GM19397 (cell line): ENCODE results near the gene CFAP97.
"Not testable (repeated sequence)": the region's sequence is repeated elsewhere in the genome, so short reads cannot be mapped to it uniquely, and the experiment has no call there.

Source experiments
- ATAC-seq: cut with Tn5 transposase; IDR thresholded peaks from one replicate; pipeline ENCODE4 v1.9.1; 2021; ENCODE audit warnings: mild to moderate bottlenecking, moderate library complexity; ENCODE audit not compliant: unreplicated experiment

CFAP97 gene

DNA sequence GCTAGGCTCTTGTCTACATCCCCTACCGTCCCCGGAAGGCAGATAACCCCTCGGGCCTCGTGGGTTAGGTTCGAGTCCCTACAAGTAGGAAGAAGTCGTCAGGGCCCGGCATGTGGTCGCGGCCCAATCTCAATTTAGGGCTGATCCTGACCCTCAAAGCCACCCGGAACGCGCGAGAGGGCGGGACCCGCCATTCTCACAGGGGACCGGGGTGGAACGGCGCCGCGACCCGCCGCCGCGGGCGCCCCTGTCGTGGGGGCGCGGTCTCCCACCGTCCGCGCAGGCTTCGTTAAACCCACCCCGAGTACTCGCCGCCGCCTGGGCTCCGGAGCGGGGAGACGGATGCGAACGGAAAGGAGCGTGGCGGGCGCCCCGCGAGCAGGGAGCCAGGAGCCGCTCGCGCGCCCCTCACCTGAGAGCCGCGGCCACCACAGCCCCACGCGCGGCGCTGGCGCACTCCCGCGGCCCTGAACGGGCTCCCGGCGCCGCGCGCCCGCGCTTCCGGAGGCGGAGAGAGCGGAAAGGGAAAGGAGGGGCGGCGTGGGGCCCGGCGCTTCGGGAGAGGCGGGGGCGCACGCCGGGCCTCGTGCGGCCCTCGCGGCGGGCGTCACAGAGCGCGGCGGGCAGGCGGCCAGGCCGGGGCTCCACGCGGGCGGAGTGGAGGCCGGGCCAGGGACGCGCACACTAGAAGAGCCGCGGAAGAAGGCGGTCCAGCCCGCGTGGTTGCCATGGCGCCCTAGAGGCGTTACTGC, at the start of gene CFAP97:
TSS of gene CFAP97 (minus strand) at position 515 of the 752 bp plus-strand sequence. CDS start 12,804 bp downstream, outside the sequence.
- ATAC-seq, result peak; percentile 88

DNA sequence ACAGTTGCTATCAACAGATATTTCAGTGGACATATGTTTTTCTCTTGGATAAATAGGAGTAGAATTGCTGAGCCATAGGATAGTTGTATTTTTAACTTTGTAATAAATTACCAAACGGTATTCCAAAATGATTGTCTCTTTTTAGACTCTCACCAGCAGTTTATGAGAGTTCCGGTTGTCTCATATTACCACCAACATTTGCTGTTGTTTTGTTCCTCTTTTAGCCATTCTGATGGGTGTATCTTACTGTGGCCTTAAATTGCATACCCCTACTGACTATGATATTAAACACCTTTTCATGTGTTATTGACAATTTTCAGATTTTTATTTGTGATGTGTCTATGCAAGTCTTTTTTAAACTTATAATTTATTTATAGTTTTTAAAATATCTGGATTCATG, 45.3 kb upstream of the CFAP97 start:
- ATAC-seq, result no peak

DNA sequence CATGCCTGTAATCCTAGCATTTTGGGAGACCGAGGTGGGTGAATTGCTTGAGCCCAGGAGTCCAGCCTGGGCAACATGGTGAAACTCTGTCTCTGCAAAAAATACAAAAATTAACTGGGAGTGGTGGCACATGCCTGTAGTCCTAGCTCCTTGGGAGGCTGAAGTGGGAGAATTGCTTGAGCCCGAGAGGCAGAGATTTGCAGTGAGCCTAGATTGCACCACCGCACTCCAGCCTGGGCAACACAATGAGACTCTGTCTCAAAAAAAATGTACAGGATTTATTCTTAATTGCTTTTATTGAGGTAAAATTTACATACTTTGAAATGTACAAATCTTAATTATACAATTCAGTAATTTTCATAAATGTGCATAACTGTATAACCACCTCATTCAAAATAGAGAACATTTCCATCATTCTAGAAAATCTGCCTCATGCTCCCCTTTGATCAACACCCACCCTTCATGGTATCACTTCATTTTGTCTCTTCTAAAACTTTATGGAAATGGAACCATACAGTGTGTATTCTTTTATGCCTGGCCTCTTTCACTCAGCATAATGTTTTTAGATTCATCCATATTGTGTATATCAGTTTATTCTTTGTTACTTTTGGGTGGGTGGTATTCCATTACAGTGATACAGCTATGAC, 44.7 kb upstream of the CFAP97 start:
- ATAC-seq, result no peak

DNA sequence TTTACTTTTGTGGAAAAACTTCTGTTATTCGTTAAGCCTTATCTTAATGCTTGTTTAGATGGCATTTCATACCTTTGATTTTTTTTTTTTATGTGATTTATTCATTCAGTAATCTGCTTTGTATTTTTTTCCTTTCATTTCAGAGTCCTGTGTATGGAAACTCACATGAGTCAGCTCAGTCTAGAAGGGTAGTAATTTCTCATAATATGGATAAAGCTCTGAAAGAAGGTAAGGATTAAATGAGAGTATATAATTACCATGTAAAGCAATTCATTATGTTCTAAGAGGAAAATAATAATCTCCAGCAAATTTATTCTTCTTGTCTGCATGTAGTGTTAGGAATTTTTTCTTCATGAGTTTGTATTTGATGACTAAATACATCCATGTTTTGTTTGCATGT, 43.4 kb upstream of the CFAP97 start:
- ATAC-seq, result no peak

DNA sequence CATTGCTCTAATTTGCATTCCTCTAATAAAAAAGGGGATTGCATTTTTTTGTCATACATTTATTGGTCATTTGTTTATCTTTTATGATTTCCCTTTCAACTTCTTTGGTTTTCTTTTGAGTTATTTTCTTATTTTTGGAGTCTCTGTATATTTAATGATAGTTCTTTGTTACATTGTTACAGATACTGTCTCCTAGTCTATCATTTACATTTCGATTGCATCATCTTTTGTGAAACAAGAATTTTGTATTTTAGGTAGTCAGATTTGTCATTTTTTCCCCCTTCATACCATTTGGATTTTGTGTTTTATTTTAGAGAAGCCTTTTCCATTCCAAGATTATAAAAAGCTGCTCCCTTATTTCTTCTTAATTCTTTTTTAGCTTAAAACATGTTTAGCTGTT, 42.7 kb upstream of the CFAP97 start:
- no peak for ATAC-seq

DNA sequence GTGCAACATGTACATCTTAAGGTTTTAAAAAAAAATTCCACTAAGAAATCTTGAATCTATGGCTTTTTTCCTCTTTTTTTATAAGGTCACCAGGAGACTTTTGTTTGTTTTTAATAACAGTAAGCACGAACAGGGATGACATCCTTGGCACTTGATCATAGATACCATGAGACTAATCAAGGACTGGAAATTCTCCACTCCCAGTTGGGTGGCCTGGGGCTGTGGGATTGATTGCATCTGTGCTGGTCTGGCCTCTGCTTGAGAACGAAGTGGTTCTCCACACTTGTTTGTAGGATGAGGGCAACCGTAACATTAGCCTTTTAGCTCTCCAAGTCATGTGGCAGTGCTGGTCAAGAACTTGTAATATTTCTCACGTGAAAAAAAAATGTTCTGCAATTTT, 41.0 kb upstream of the CFAP97 start:
- no peak for ATAC-seq

DNA sequence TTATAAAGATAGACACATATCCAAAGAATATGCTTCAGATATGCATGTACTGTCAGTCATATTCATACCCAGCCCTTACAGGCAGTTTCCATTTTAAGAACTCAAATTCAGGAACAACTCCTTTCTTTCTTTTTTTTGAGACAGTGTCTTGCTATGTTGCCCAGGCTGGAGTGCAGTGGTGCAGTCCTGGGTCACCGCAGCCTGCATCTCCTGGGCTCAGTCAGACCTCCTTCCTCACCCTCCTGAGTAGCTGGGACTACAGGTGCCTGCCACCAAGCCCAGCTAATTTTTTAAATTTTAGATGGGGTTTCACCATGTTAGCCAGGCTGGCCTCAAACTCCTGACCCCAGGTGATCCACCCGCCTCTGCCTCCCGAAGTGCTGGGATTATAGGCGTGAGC, 40.1 kb upstream of the CFAP97 start:
- no peak for ATAC-seq

DNA sequence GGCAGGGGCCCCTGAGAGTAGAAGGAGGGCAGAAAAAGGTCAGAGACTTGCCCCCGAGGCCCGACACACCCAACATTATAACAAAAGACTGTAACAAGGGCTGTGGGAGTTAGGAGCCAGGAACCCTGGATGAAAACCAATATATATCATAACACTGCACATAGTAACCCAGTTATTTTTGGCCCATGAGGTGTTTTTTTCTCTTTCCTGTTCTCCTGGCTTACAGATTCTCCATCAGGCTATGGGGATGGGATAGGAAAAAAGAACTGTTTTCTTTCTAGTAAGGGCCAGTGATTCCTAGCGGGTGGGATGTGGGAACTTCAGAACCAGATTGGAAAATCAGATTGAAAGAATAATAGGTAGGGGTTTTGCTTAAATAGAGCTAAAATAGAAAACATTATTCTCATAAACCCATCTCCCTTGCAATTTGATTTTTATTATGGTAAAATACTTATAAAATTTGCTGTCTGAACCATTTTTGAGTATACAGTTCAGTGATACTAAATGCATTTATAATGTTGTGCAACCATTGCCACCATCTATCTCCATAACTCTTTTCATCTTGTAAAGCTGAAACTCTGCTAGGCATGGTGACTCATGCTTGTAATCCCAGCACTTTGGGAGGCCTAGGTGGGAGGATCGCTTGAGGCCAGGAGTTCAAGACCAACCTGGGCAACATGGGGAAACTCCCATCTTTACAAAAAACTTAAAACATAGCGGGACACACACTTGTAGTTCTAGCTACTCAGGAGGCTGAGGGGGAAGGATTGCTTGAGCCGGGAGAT, 39.1 kb upstream of the CFAP97 start:
- ATAC-seq, result no peak

DNA sequence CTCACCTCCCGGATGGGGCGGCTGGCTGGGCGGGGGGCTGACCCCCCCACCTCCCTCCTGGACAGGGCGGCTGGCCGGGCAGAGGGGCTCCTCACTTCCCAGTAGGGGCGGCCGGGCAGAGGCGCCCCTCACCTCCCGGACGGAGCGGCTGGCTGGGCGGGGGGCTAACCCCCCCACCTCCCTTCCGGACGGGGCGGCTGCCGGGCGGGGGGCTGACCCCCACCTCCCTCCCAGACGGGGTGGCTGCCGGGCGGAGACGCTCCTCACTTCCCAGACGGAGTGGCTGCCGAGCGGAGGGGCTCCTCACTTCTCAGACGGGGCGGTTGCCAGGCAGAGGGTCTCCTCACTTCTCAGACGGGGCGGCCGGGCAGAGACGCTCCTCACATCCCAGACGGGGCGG, 36.7 kb upstream of the CFAP97 start:
- ATAC-seq, result not testable (repeated sequence)

DNA sequence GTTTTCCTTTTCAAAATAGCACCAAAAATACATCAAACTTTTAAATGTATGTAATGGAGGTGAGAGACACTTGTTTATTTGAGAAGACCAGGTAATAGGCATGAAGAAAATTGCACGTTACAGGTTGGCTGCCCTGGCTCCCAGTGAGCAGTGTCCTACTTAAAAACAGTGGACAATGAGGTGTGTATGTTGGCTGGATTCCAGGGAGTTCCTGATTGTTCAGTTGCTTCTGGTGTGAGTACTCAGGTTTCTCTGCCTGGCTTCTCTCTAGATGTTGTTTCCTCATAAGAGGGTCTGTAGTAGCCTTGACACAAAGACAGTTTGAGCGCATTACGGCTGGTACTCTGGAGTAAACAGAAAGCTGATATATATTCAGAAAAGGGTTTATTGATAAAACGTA, 35.0 kb upstream of the CFAP97 start:
- ATAC-seq, result no peak

DNA sequence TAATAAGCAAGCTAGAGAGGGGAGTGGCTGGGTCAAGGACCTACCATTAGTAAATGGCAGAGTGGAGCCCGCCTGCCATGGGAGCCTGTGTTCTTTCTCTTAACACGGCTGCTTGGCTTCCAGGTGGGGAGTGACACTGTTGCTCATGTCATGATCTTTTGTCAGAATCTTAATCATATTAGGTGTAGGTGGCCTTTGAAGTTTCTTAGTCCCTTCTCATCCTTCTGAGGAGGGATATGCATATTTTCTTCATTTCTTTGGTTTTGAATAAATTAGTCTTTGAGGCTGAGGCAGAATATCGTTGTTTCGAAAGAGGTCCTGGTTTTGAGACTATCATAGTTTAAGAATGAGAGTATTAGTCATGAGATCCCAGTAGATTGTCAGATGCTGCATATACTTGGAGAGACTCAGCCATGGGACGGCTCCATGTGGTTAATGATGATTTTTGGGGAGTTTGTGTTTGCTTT, 34.4 kb upstream of the CFAP97 start:
- ATAC-seq, result no peak

DNA sequence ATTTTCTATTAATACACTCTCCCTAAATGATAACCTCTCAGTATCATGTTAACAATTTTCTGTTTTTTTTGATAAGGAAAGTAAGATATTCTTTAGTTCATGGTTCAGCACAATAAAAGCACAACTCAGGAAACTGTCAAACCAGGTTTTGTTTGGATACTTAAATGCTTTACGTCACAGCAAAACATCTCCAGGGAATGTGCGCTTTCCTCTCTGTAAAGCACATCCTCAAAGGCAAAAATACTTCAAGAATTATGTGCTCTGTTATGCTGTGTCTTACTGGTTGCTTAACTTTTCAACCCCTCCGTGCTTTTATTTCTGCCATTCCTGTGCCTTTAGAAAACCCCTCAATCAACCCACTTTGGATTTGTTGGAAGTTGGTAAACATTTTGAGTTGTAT, 33.4 kb upstream of the CFAP97 start:
- ATAC-seq, result no peak

DNA sequence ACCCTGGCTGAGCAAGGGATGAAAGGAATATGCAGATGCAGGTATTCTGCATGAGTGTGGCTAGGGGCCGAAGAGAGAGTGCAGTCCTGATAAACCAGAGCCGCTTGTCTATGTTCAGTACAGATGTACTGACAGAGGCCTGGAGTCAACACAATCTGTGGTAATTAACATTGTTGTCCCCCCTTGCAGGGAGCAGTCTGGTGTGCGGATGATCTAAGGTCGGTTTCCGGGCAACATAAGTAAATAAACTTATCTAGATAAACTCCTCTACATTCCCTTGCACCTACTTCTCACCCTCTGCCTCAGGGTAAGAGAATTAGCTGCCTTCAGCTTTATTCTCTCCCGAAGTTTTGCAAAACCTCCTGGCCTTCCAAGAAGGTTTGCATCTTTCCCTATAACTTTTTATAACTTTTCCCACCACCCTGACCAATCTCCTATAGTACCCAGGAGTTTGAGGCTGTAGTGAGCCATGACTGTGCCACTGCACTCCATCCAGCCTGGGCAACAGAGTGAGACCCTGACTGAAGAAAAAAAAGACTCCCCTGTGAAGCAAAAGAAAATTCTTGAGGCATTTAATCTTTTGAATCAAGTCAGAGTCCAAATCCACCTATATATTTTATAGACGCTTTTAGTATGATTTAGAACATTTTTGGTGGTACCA, 32.2 kb upstream of the CFAP97 start:
- ATAC-seq, result no peak

DNA sequence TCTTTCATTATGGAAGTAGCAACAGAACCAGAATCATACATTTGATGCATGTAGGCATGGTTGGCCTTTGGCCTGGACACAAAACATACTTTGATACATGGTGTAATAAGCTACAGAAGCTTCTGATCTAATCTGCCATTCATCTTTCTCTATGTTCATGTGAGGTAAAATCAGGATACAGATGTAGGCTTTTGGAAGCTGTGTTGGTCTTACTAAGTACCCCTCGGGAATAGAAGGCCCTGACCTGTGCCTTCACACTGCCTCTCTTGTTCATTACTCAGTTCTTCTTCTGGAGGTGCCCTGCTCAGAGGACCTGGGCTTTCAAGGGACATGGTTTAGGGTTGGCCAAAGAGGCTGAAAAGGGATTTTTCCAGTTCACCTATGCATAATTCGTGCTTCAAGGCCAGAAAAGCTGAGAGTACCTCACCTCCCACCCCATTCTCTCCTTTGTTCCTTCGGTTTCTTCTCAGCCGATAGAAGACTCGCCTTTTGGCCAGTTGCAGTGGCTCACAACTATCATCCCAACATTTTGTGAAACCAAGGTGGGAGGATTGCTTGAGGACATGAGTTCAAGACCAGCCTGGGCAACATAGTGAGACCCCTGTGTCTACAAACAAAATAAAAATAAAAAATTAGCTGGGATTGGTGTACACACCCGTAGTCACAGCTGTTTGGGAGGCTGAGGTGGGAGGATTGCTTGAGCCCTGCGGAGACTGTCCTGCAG, 31.5 kb upstream of the CFAP97 start:
- no peak for ATAC-seq

DNA sequence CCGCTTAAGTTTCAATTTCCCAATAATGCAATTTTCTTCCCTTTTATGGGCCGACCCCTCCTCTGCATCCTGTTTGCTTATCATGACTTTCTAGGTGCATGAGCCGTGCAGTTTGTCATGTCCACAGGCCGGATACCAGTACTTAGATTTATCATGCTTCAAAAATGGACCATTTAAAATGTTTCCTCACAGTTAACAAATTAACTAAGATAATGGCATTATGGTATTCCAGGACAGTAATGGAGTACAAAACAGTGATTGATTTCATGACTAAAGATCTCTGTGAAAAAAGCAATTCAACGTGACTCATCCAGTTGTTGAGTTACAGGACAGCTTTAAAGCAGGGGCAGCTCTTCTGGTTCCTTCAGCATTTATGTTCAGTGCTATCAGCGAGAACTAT, 28.6 kb upstream of the CFAP97 start:
- ATAC-seq, result no peak

DNA sequence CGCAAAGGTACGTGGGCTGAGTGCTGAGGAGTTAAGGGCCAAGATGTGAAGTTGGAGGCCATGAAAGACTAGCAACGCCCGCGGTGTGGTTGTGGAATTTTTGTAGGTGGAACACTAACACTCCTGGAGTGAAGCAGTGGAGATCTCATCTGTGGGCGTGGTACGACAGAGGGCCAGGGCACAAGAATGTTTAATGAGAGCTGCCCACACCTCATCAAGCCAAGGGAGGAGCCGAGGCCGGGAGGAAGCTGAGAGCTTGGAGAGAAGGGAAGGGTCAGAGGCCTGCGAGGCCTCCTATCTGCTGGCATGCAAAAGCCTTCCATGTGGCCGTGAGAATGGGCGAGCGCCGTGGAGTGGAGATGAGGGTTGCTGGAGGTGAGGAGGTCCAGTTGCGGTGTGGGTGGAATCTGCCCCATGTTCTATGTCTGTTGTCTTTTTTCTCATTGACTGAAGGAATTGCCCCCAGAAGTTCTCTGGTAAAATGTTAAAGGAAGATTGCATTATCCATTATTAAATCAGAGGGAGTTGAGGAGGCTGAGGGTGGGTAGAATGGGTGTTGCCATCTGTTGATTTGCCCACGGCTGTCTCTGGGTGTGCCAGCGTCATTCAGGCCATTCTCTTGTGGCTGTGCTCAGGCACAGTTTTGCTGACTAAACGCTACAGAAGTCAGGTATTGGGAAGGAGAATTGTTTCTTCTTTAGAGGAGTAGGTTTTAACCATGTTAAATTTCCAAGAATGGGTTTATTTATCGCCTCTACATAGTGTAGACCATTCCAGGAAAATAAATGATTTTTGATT, 25.4 kb upstream of the CFAP97 start:
- ATAC-seq, result no peak

DNA sequence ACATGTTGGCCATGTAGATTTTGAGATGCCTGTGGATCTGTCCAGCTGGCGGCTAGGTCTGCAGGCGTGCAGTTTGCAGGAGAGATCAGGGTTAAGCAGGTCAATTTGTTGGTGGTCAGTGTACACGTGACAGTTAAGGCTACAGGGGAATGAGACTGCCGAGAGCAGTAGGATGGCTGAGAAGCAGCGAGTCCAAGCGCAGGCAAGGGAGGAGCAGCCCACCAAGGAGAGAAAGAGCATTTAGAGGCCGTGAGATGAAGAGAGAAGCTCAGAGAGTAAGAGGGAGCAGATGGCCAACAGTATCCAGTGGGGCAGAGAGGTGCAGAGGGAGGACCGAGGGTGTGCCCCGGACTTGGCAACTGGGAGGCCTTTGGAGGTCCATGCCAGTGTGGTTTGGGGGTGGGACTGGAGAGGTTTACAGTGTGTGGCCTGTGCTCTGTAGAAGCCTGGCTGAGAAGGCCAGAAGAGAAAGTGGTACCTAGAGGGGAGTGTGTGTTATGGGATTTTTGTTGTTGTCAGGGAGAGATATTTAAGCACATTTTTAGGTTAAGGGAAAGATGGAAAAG, 24.0 kb upstream of the CFAP97 start:
- no peak for ATAC-seq

DNA sequence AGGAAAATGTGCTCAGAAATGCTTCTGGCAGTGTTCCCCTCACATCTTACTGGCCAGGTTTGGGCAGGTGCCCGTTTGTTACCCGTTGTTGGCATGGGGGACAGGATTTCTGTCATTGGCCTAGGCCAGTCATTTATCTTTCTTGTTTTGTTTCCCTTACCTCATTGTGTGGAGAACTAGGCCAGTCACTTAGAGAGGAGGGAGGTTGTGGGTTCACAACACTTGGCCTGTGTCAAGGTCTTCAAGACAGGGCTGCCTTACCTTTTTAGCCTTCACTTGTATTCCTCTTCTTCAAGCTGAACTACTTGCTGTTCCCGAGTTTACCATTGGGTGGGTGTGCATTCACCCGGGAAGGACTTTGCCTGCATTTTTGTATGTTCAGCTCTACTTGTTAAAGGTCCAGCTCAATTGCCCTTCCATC, 23.3 kb upstream of the CFAP97 start:
- ATAC-seq, result no peak

DNA sequence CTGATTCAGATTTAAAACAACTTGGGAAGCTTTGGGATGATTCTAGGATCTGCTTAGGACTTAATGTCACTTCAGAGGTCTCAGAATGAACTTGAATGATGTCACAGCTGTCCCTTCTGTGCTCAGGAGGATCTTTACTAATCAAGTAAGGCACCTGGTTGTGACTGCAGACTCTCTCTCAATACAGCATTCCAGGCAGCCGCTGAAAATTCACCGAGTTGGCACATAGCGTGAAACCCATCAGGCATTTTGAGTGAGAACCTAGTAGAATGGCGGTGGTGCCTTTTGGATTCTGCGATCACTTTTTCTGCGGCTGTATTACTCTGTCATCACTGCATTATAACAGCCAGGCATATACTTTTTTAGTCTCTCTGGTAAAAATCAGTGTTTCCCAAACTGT, 22.1 kb upstream of the CFAP97 start:
- ATAC-seq, result no peak
